ENCODE results near the gene TGFBR1.
A peak's percentile ranks its signal among the peaks of the same experiment; 100 is the strongest.

Gene TGFBR1

GRCh38 chr9:99172124-99173091 is 67.5 kb downstream of the TGFBR1 start:
- DNase-seq, result peak; percentile 33

GRCh38 chr9:99173570-99174504 is 68.9 kb downstream of the TGFBR1 start:
- DNase-seq, result no peak

- DNase-seq, result no peak
Observed at GRCh38 chr9:99176527-99177013, 71.7 kb downstream of the TGFBR1 start.

GRCh38 chr9:99177576-99178366 is 72.9 kb downstream of the TGFBR1 start:
- DNase-seq, result no peak

- DNase-seq, result no peak
Observed at GRCh38 chr9:99178912-99179872, 74.3 kb downstream of the TGFBR1 start.

- no peak for DNase-seq
Observed at GRCh38 chr9:99180199-99180598, 75.3 kb downstream of the TGFBR1 start.

- DNase-seq, result no peak
Observed at GRCh38 chr9:99180662-99181061, 75.7 kb downstream of the TGFBR1 start.

GRCh38 chr9:99181206-99181605 is 76.3 kb downstream of the TGFBR1 start:
- DNase-seq, result no peak

GRCh38 chr9:99181621-99182020 is 76.7 kb downstream of the TGFBR1 start:
- DNase-seq, result no peak

GRCh38 chr9:99182356-99182755 is 77.4 kb downstream of the TGFBR1 start:
- no peak for DNase-seq

- DNase-seq, result no peak
Observed at GRCh38 chr9:99183616-99184015, 78.7 kb downstream of the TGFBR1 start.

GRCh38 chr9:99184110-99184474 is 79.2 kb downstream of the TGFBR1 start:
- no peak for DNase-seq

- DNase-seq, result peak; percentile 36
Observed at GRCh38 chr9:99184475-99185347, 79.8 kb downstream of the TGFBR1 start.

- DNase-seq, result no peak
Observed at GRCh38 chr9:99185348-99185632, 80.4 kb downstream of the TGFBR1 start.

GRCh38 chr9:99185934-99186333 is 81.0 kb downstream of the TGFBR1 start:
- no peak for DNase-seq

- no peak for DNase-seq
Observed at GRCh38 chr9:99187311-99187710, 82.4 kb downstream of the TGFBR1 start.

GRCh38 chr9:99189186-99189585 is 84.3 kb downstream of the TGFBR1 start:
- DNase-seq, result no peak

GRCh38 chr9:99189887-99190596 is 85.1 kb downstream of the TGFBR1 start:
- DNase-seq, result no peak

- no peak for DNase-seq
Observed at GRCh38 chr9:99190597-99191283, 85.8 kb downstream of the TGFBR1 start.
